Activated CD4-positive, alpha-beta T cell treated with anti-CD3 and anti-CD28 coated beads, Interleukin-2, amount 50 U/mL, for 4 hours (primary cell): ENCODE measurements around the gene MMP24OS.
A peak's percentile ranks its signal among the peaks of the same experiment; 100 is the strongest.

Source experiments
- DNase-seq, 2 experiments: peaks; one replicate each; pipeline ENCODE4 v3.0.0-alpha.2; 2020

The MMP24OS gene

DNA sequence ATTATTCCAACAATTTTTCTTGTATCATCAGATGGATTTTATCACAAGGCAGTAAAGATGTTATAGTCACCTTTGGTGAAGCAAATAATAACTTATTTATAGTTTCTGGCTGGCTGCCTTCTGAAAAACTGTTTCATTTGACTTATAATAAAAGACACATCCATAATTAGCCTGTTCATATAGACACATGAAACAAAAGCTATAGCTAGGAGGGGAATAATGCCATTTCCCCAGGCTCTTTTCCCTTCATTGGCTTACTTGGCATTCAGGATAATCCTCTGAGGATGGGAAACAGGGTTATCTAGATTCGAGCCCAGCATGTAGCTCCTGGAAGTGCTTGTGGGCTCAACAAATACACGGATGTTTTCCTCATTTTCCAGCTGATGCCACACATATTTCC lies 33.9 kb downstream of the MMP24OS start:
- no peak for DNase-seq

DNA sequence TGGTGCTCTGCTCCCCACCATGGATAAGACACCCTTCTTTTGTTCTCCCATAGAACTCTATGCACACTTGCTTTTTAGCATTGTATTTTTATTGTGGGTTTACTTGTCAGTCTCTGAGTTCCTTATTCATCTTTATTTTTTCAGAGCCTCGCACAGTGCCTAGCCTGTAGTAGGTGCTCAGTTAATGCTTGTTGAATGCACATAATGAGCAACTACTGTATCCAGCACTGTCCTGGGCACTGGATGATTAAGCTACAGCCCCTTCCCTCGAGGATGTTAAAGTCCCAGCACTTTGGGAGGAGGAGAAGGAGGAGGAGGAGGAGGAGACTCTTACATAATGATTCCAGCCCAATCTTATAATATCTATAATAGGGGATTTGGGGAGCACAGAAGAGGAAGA lies 34.6 kb downstream of the MMP24OS start:
- DNase-seq: no peak

DNA sequence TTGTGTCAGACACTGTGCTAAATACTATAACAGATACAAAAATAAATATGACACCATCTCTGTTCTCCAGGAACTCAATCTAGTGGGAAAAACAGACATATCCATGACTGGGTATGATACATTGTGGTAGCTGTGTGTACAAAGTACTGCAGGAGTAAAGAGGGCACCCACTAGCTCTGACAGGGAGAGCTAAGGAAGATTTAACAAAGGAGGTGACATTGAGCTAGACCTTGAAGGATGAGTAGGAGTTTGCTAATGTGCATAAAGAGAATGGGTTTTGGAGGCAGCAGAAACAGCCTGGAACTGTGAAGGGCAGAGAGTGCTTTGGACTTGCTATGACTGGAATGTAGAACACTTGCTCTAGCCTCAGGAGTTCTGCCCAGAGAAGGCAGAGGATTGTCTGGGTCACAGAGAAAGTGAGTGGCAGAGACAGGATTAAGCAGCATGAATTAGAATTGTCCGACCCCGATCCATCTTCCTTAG lies 37.1 kb downstream of the MMP24OS start:
- DNase-seq: no peak

DNA sequence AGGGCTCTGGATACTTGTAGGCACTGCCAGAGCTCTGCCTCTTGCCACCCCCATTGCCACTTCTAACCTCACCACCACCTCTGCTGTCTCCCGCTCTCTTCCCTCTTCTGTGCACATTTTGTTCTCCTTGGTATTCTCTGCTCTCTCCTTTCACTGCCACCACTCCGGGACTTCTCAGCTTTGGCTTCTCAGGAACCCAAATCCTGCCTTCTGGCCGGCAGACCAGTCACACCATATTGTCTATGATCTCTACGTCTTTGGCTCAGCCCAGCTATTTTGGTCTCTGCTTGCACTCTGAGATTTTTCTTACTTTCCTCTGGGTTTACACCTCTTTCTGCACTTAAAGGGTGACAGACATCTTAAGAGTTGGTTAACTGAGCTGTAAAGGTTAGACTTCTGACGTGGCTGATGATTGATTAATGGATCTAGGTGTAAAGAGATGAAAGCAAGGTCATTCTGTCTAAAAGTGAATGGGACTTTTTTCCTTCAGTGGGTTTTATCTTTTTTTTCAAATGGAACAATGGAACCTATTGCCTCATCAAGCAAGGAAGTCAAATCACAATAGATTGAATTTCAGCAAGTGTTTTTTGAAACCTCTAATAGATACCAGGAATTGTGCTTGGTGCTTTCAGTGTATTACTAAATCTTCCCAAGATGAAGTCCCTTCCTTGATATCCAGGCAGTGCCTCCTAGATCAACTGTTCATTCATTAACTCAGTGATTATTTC lies 37.7 kb downstream of the MMP24OS start:
- DNase-seq: no peak

GRCh38 chr20:35238735-35239134 lies 39.2 kb downstream of the MMP24OS start:
- no peak for DNase-seq

DNA sequence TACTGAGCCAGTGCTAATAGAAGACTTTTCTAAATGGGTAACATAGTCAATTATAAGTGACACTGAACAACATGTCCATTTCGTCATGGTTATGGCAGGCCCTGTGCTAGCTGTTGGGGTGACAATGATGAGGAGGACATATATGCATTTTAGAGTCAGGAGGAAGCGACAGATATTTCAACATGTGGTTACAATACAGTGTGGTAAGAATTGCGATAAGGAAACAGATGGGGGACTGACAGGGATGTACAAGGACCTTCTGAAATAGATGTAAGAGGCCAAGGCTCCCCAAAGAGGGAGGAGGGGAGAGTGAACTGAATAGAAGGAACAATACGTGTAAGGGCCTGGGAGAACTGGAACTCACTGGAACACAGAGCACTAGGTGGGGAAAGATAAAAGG lies 39.8 kb downstream of the MMP24OS start:
- DNase-seq: no peak

DNA sequence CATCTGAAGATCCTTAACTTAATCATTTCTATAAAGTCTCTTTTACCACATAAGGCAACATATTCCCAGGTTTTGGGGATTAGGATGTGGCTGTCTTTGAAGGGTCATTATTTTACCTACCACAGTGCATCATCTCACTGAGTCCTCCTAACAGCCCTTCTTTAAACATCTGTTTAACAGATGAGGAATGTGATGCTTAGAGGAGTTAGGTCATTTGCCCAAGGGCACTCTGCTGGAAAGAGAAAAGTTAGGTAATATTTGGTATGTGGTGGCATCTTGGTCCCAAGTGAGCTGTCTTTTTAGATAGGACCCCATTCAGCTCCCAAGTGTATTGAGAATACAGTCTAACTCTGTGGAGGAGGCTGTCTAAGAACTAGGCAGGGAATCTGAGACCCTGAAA lies 40.4 kb downstream of the MMP24OS start:
- no peak for DNase-seq

DNA sequence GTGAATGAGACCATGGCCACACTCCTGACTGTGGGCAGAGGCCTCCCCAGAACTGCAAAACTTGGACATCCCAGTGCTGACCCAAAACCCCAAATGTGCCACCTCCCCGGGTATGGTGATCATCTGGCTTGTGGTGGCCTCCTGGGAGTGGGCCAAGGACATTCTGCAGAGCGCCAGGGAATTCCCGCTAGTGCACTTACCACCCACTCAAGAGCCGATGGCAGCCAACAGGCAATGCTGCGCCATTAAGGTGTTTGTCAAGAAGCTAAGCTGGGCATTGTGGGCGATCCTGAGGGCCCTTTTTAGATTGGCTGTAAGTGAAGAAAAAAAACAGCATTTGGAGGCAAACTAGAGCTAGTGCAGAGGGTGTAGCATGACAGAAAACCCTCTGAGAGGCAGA lies 42.0 kb downstream of the MMP24OS start:
- no peak for DNase-seq

GRCh38 chr20:35232575-35232974 lies 45.3 kb downstream of the MMP24OS start:
- no peak for DNase-seq

GRCh38 chr20:35226884-35227681 lies 50.8 kb downstream of the MMP24OS start:
- peak; percentile 19 to 24 for DNase-seq
